Measurements from ENCODE around the gene ATP2A1.
"Not testable (repeated sequence)": the region's sequence is repeated elsewhere in the genome, so short reads cannot be mapped to it uniquely, and the experiment has no call there.

ATP2A1 gene

GRCh38 chr16:28913946-28914724 lies 35.8 kb downstream of the ATP2A1 start:
- no peak for DNase-seq

- no peak for DNase-seq
Observed at GRCh38 chr16:28915181-28915580, 36.9 kb downstream of the ATP2A1 start.

GRCh38 chr16:28917095-28917494 lies 38.8 kb downstream of the ATP2A1 start:
- DNase-seq: no peak

- DNase-seq: no peak
Observed at GRCh38 chr16:28918698-28919097, 40.4 kb downstream of the ATP2A1 start.

GRCh38 chr16:28923231-28923587 lies 44.9 kb downstream of the ATP2A1 start:
- no peak for DNase-seq

- no peak for DNase-seq
Observed at GRCh38 chr16:28923652-28924398, 45.5 kb downstream of the ATP2A1 start.

- no peak for DNase-seq
Observed at GRCh38 chr16:28924399-28924761, 46.1 kb downstream of the ATP2A1 start.

- DNase-seq: peak; percentile 93
Observed at GRCh38 chr16:28924762-28925385, 46.6 kb downstream of the ATP2A1 start, which contains the start of gene RABEP2. RABEP2 (minus strand) TSS chr16:28925238; CDS start chr16:28925163, 75 bp downstream.

- peak; percentile 85 for DNase-seq
Observed at GRCh38 chr16:28925386-28926228, 47.3 kb downstream of the ATP2A1 start.

- not testable (repeated sequence) for DNase-seq
Observed at GRCh38 chr16:28926284-28926683, 48.0 kb downstream of the ATP2A1 start.

GRCh38 chr16:28927815-28928214 lies 49.5 kb downstream of the ATP2A1 start:
- no peak for DNase-seq

GRCh38 chr16:28930203-28930602 lies 51.9 kb downstream of the ATP2A1 start:
- DNase-seq: no peak

- DNase-seq: no peak
Observed at GRCh38 chr16:28930652-28931051, 52.4 kb downstream of the ATP2A1 start.

GRCh38 chr16:28931801-28932225 lies 53.5 kb downstream of the ATP2A1 start, which contains the start of gene CD19:
CD19 (plus strand) TSS chr16:28931971; CDS start chr16:28932001, 30 bp downstream.
- no peak for DNase-seq

GRCh38 chr16:28932339-28933141 lies 54.3 kb downstream of the ATP2A1 start:
- no peak for DNase-seq

- no peak for DNase-seq
Observed at GRCh38 chr16:28933171-28933570, 54.9 kb downstream of the ATP2A1 start.

GRCh38 chr16:28935346-28935745 lies 57.1 kb downstream of the ATP2A1 start:
- no peak for DNase-seq

GRCh38 chr16:28935924-28936783 lies 57.9 kb downstream of the ATP2A1 start:
- peak; percentile 83 for DNase-seq

- DNase-seq: no peak
Observed at GRCh38 chr16:28936784-28937155, 58.5 kb downstream of the ATP2A1 start.

- DNase-seq: no peak
Observed at GRCh38 chr16:28937222-28937876, 59.1 kb downstream of the ATP2A1 start.

Measured in central memory CD4-positive, alpha-beta T cell (primary cell).